Body of pancreas (tissue), 4 donors: ENCODE data around the gene PGP. TPM values are rescaled to one million over a fixed set of nuclear protein-coding genes. Genes with fewer than 3 reads are reported as not detected.

Experiments used
- ATAC-seq: fragments of 150-250 bp; one replicate; pipeline ENCODE4 v1.9.1; 2016
- DNase-seq, 4 donors: peaks; one replicate each; pipeline ENCODE4 v3.0.0-alpha.2; 2019
- H3K27ac ChIP-seq, 4 donors: fragments of 200-600 bp; sonication (generic); 1 replicate in 3 of 4; 2 replicates in 1 of 4; pipeline versions ENCODE4 v1.5.1 to v1.6.1; 2016 to 2019; ENCODE audit warnings: mild to moderate bottlenecking in 1 of 4, mixed read lengths in 1 of 4, moderate library complexity in 1 of 4
- H3K27me3 ChIP-seq, 2 donors: fragments of 200-600 bp; sonication (generic); one replicate each; pipeline ENCODE4 v1.6.0; 2016; ENCODE audit warnings: mild to moderate bottlenecking in 1 of 2
- H3K36me3 ChIP-seq, 2 donors: fragments of 200-600 bp; sonication (generic); replicated peaks in 1 of 2; 2 replicates each; pipeline ENCODE4 v1.5.1; 2016; ENCODE audit warnings: low read depth in 2 of 2; ENCODE audit not compliant: insufficient read depth in 1 of 2
- H3K4me1 ChIP-seq: fragments of 200-600 bp; sonication (generic); one replicate; pipeline ENCODE4 v1.6.0; 2016
- H3K4me3 ChIP-seq, 2 donors: fragments of 200-600 bp; sonication (generic); 1 replicate in 1 of 2; 2 replicates in 1 of 2; pipeline ENCODE4 v1.5.1; 2016 to 2019
- H3K9me3 ChIP-seq, 3 donors: fragments of 200-600 bp; sonication (generic); 1 replicate in 2 of 3; 2 replicates in 1 of 3; pipeline ENCODE4 v1.5.1; 2016
- CTCF ChIP-seq, 7 experiments: fragments of 450-650 bp in 4 of 7; fragments of 200-600 bp in 3 of 7; sonication (generic) in 3 of 7; IDR thresholded peaks; one replicate each; pipeline ENCODE4 v1.5.1; 2016 to 2019; ENCODE audit warnings: antibody characterized with exemption in 7 of 7
- POLR2A ChIP-seq, 3 donors: fragments of 450-650 bp; IDR thresholded peaks; one replicate each; pipeline ENCODE4 v1.6.1; 2016; ENCODE audit warnings: antibody characterized with exemption in 3 of 3, mild to moderate bottlenecking in 2 of 3
- WGBS, 2 donors: methylation state at CpG; one replicate each; pipeline ENCODE4 v1.1.5; 2017; 5-methylcytosine and 5-hydroxymethylcytosine counted together
- intact Hi-C: fragments of 100-400 bp; cut with DNase I; formaldehyde crosslinking; loops from one replicate; pipeline ENCODE4 v1.15.1; 2023
- total RNA-seq, 2 donors: library from RNA; depleted of rRNA; stranded (reverse); fragments of >200 nt; gene quantifications; one replicate each; pipeline ENCODE4 v1.1.0, GENCODE V29; 2016

Gene PGP
- total RNA-seq, 2 donors from 2014 or later = 7.8 to 15.8 TPM

DNA sequence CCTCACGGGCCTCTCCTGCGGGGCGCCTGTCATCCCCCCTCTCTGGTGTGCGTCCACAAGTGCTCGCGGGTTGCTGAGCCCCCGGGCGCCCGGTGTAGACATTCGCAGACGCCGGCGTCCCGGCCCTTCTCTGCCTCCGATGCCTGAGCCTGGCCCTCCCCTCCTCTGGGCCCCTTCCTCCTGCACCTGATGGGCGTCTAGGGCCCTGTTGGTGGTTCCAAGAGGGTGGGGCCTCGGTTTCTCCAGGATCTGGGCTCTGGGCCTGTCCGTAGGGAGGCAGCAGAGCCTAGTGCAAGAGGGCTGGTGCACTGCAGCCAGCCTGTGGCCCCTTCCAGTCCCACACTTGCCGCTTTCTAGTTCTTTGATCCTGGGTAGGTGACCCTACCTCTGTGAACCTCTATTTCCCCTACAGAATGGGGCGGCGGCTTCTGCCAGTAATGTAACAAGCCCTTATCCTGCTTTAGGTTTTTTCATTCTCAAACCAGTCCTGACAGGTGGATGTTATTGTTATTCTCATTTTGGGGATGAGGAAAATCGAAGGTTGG is 9.4 kb upstream of the PGP start:
- Histone ChIP-seq H3K4me3 (peak overlapping the region; percentile 45 to 75), H3K27ac (peak overlapping the region; percentile 33 to 81 (median 73)), H3K27me3 (no peaks in the 10 kb centered on the region), H3K9me3 (no peaks in the 10 kb centered on the region), H3K4me1 (peaks cover 32% of the 10 kb centered on the region), H3K36me3 (peaks cover 2 to 3% of the 10 kb centered on the region in 2 donors)
- peak; percentile 52 to 64 (median 61) for DNase-seq
- 3 to 6% methylated on average over 10 to 22 of the region's 22 CpGs for WGBS, 2 donors
- intact Hi-C loops = no loop called here
- peak; percentile 34 for ATAC-seq
- TF ChIP-seq CTCF (IDR thresholded peaks at IDR 0.05) = peak in 4 of 7 experiments; percentile 11 to 32 (median 28)
- TF ChIP-seq POLR2A (IDR thresholded peaks at IDR 0.05) = no peak

- Histone ChIP-seq H3K4me3 (peak within 1 kb of the TSS; percentile 45 to 75), H3K9me3 (no peaks in the 10 kb centered on the region), H3K36me3 (no peaks in the 10 kb centered on the region), H3K27ac (peak within 1 kb of the TSS; percentile 33 to 81 (median 73)), H3K27me3 (no peaks in the 10 kb centered on the region), H3K4me1 (peaks cover 32% of the 10 kb centered on the region)
- DNase-seq (peak; percentile 100), ATAC-seq (peak; percentile 99)
- intact Hi-C loops = no loop called here
- 0% methylated on average over 6 to 73 of the region's 82 CpGs for WGBS, 2 donors
- TF ChIP-seq POLR2A (IDR thresholded peaks at IDR 0.05) (peak; percentile 90 to 92 (median 92)), CTCF (IDR thresholded peaks at IDR 0.05) (peak in 3 of 7 experiments; percentile 10 to 33 (median 31))
Observed at GRCh38 chr16:2223221-2223941, 8.7 kb upstream of the PGP start, which contains the start of gene E4F1. Gene E4F1, plus strand, starts transcription at chr16:2223591. Its CDS starts 23 bp downstream, at chr16:2223614.

DNA sequence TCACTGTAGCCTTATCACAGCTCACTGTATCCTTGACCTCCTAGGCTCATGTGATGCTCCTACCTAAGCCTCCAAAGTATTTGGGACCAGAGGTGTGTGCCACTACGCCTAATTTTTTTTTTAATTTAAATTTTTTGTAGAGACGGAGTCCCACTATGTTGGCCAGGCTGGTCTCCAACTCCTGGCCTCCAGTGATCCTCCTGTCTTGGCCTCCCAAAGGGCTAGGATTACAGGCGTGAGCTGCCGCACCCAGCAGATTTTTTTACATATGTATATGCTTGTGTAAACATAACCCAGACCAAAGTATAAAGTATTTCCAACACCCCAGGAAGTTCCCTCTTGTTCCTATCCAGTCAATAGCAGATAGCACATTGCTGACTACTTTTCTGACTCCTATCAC is 1.7 kb upstream of the PGP start:
- no peaks in the 10 kb centered on the region for H3K36me3 ChIP-seq
- H3K9me3 ChIP-seq = no peaks in the 10 kb centered on the region
- no peaks in the 10 kb centered on the region for H3K27me3 ChIP-seq
- H3K4me1 ChIP-seq = peaks cover 26% of the 10 kb centered on the region
- H3K4me3 ChIP-seq = no peak overlapping the region
- 89 to 95% methylated on average over 4 of the region's 4 CpGs for WGBS, 2 donors
- intact Hi-C loops = no loop called here
- no peak for ATAC-seq
- DNase-seq = no peak
- no peak for TF ChIP-seq CTCF (IDR thresholded peaks at IDR 0.05)
- no peak for TF ChIP-seq POLR2A (IDR thresholded peaks at IDR 0.05)
- no peak overlapping the region for H3K27ac ChIP-seq

- H3K27me3 ChIP-seq = no peaks in the 10 kb centered on the region
Observed at GRCh38 chr16:2213817-2214718, 572 bp downstream of the PGP start.

More at GRCh38 chr16:2213817-2214718, 572 bp downstream of the PGP start:
- Histone ChIP-seq H3K4me1 (peaks cover 26% of the 10 kb centered on the region), H3K4me3 (peak overlapping the region; percentile 5 to 24), H3K9me3 (no peaks in the 10 kb centered on the region), H3K27ac (peak overlapping the region in 3 of 4 donors; percentile 54 to 80 (median 73)), H3K36me3 (no peaks in the 10 kb centered on the region)
- intact Hi-C loops = no loop called here
- TF ChIP-seq CTCF (IDR thresholded peaks at IDR 0.05) = no peak
- no peak for TF ChIP-seq POLR2A (IDR thresholded peaks at IDR 0.05)
- peak; percentile 0 for ATAC-seq
- DNase-seq = no peak
- WGBS, 2 donors = 1 to 2% methylated on average over 13 to 97 of the region's 98 CpGs
